Myometrial cell (primary cell): Measurements from ENCODE around the gene SYT12. TPM values are rescaled to one million over a fixed set of nuclear protein-coding genes. Genes with fewer than 3 reads are reported as not detected.

ENCODE experiments used
- total RNA-seq: library from RNA; depleted of rRNA; stranded (reverse); fragments of >200 nt; gene quantifications from 2 replicates; pipeline ENCODE4 v1.2.3, GENCODE V29; 2015

SYT12 gene
- total RNA-seq, result 0.18 and 0.58 TPM in 2 replicates

GRCh38 chr11:67022961-67023956 lies at the start of gene SYT12:
Gene SYT12, plus strand, starts transcription at chr11:67023134. Its CDS starts 7,011 bp downstream, at chr11:67030145.

GRCh38 chr11:66974724-66975404 lies 48.1 kb upstream of the SYT12 start, which contains the start of gene C11orf86:
Gene C11orf86, plus strand, starts transcription at chr11:66975304. Its CDS starts 59 bp downstream, at chr11:66975363.

GRCh38 chr11:67056267-67057204 lies 33.6 kb downstream of the SYT12 start, which contains the start of gene RHOD:
Gene RHOD, plus strand, starts transcription at chr11:67056847. Its CDS starts 56 bp downstream, at chr11:67056903.

Other genes starting within 250 kb of the SYT12 start
- gene RCE1, start 179.7 kb upstream of the SYT12 start, total RNA-seq, result 20.2 and 40.1 TPM in 2 replicates
- gene LRFN4, start 166.1 kb upstream of the SYT12 start, total RNA-seq, result 23.6 and 28.9 TPM in 2 replicates
- gene PC, start 64.8 kb upstream of the SYT12 start, total RNA-seq, result 25.9 and 32.4 TPM in 2 replicates
- not detected in 2 replicates for gene C11orf86, start 47.8 kb upstream of the SYT12 start, total RNA-seq
- 11.2 and 22.5 TPM in 2 replicates for gene RHOD, start 33.7 kb downstream of the SYT12 start, total RNA-seq
- gene KDM2A, start 96.1 kb downstream of the SYT12 start, total RNA-seq, result 22.2 and 22.5 TPM in 2 replicates
- gene GRK2, start 243.3 kb downstream of the SYT12 start, total RNA-seq, result 39.5 and 46.4 TPM in 2 replicates